Subcutaneous abdominal adipose tissue (tissue), 5 donors: ENCODE data around the gene KDM3A.

ENCODE experiments used
- H3K27ac ChIP-seq: one replicate; pipeline ENCODE4 v1.7.0; 2013; ENCODE audit warnings: low read depth, mild to moderate bottlenecking, inconsistent platforms, low read length, moderate library complexity
- H3K27me3 ChIP-seq, 5 donors: one replicate each; pipeline ENCODE4 v1.7.0; 2013; ENCODE audit warnings: low read length in 5 of 5, inconsistent platforms in 1 of 5; ENCODE audit not compliant: control insufficient read depth in 5 of 5, insufficient read depth in 4 of 5
- H3K36me3 ChIP-seq, 5 donors: one replicate each; pipeline ENCODE4 v1.7.0; 2013; ENCODE audit warnings: low read length in 5 of 5; ENCODE audit not compliant: control insufficient read depth in 5 of 5, insufficient read depth in 5 of 5
- H3K4me1 ChIP-seq, 5 donors: one replicate each; pipeline ENCODE4 v1.7.0; 2013; ENCODE audit warnings: low read length in 5 of 5, mild to moderate bottlenecking in 3 of 5, moderate library complexity in 1 of 5; ENCODE audit not compliant: control insufficient read depth in 5 of 5, insufficient read depth in 5 of 5
- H3K4me3 ChIP-seq, 5 donors: one replicate each; pipeline ENCODE4 v1.7.0; 2013; ENCODE audit warnings: low read length in 5 of 5, low read depth in 1 of 5
- H3K9ac ChIP-seq, 5 donors: one replicate each; pipeline ENCODE4 v1.7.0; 2013; ENCODE audit warnings: low read length in 5 of 5, mild to moderate bottlenecking in 4 of 5, moderate library complexity in 3 of 5
- H3K9me3 ChIP-seq, 5 donors: one replicate each; pipeline ENCODE4 v1.7.0; 2013; ENCODE audit warnings: low read length in 5 of 5; ENCODE audit not compliant: control insufficient read depth in 5 of 5
- donor health status: healthy.
- donor health status: healthy.
- donor health status: healthy.
- donor health status: healthy.
- donor health status: healthy.

Gene KDM3A

DNA sequence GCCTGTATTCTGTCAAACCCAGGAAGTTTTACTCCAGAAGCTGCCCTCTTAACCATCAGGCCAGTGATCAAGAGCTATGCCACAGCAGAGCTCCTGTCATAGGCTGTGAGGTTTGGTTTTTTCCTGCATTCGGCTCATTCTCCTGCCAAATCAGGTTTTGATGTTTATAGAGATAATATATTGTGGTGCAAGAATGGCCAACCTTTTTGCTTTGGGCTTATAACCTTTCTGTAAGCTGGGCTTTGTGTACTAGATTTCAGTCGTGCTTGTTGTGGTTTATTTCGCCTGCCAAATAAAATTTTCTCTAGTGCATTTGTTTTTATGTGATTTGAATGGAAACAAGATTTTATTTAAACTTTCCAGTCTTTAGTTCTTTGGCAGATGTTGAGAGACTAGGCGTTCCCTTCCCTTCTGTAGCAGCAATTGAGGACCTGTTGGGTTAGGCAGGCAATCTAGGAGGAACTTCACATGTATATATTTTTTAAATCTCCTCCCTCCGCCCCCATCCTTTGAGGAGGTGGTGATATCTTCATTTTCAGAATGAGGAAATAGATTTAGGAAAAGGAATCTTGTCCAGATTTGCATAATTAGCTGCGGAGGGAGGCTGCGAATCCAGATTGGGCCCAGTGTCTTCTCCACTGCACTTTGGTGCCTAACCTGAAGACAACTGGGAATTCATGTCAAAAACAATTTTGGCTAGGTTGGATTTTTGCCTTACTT, 2.6 kb downstream of the KDM3A start:
- H3K27ac ChIP-seq = no peak overlapping the region
- H3K4me1 ChIP-seq = peaks cover 9 to 33% (median 29%) of the 10 kb centered on the region in 5 donors

DNA sequence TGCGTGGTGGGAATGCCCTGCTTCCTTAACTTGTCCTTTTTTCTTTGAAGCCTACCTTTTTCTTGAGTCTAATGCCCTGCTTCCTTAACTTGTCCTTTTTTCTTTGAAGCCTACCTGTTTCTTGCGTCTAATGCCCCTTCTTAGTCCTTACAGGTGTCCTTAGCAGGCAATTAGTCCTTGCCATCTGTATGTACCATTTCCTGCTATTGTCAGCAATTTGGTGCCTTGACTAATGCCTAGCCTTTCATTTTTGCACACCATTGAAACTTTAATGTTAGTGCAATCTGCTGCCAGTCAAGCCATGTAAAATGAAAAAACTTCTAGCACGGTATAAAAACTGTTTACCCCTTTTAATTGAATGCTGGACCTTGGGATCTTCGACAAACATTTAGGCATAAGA, 4.3 kb downstream of the KDM3A start:
- no peak overlapping the region for H3K27ac ChIP-seq
- peaks cover 0 to 3% (median 0%) of the 10 kb centered on the region in 5 donors for H3K9me3 ChIP-seq
- H3K9ac ChIP-seq = no peak overlapping the region
- H3K4me1 ChIP-seq = peaks cover 9 to 38% (median 29%) of the 10 kb centered on the region in 5 donors
- peaks cover 8 to 16% (median 10%) of the 10 kb centered on the region in 5 donors for H3K36me3 ChIP-seq
- no peak overlapping the region for H3K4me3 ChIP-seq
- H3K27me3 ChIP-seq = no peaks in the 10 kb centered on the region

More for the DNA sequence above, 2.6 kb downstream of the KDM3A start:
- Histone ChIP-seq H3K9ac (no peak overlapping the region), H3K4me3 (peak overlapping the region in 1 of 5 donors; percentile 9), H3K36me3 (peaks cover 0 to 8% (median 3%) of the 10 kb centered on the region in 5 donors), H3K9me3 (peaks cover 8 to 18% (median 11%) of the 10 kb centered on the region in 5 donors), H3K27me3 (no peaks in the 10 kb centered on the region)

DNA sequence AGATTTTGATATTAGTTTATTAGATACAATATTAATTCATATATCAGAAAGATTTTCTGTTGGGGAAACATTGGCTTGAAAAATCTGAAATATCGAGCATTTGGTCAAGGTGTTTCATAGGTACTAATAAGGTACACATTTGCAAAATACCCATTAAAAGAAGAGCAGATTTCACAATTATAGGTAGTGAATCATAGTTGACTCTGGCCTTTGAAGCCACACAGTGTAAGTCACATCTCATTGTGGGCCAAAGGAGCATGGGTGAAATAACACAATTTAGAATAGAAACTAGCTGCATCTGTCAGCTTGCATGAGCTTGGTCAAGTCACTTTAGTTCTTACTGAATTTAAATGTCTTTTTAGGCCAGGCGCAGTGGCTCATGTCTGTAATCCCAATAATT, 4.9 kb downstream of the KDM3A start:
- Histone ChIP-seq H3K4me3 (no peak overlapping the region), H3K4me1 (peaks cover 9 to 38% (median 26%) of the 10 kb centered on the region in 5 donors), H3K9ac (no peak overlapping the region), H3K9me3 (no peaks in the 10 kb centered on the region), H3K27me3 (no peaks in the 10 kb centered on the region), H3K27ac (no peak overlapping the region), H3K36me3 (peaks cover 14 to 22% (median 14%) of the 10 kb centered on the region in 5 donors)

DNA sequence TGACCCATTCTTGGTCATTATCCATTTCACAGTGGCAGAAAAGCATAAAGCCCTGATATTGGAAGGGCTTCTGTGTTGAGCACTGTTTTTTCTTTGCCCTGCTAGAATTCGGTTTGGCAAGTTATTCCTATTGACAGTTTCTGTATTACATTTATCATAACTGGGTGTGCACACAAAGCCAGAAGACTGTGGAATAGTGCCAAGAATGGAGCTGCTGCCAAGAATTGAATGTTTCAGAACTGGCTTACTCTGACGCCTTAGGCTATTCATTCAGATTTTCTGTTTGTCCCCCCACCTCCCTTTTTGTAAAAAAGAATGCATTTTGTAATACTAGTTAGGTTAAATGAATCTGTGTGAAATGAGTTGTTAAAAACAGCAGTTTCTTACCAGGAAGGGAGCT, 12.7 kb downstream of the KDM3A start:
- Histone ChIP-seq H3K27me3 (no peaks in the 10 kb centered on the region), H3K9me3 (no peaks in the 10 kb centered on the region), H3K4me1 (peaks cover 0 to 15% (median 13%) of the 10 kb centered on the region in 5 donors), H3K4me3 (no peak overlapping the region), H3K9ac (no peak overlapping the region), H3K27ac (no peak overlapping the region), H3K36me3 (peaks cover 49 to 64% (median 56%) of the 10 kb centered on the region in 5 donors)

DNA sequence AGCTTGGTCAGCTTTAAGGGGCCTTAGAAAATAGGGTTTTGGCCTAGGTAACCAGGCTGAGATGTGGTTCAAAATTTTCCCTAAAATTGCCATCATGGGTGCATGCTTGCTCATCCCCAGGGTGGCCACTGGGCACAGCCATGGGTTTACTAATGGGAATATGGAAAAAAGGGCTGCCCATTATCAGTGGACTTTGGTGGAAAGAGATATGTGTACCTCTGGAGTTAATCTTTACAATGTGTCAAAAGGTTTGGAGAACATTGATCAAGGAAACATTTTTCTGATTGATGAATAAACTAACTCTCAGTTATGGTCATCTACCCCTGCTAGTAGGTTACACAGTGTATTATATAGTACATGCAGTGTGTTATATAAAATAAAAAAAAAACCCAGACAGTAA, 13.1 kb downstream of the KDM3A start:
- no peaks in the 10 kb centered on the region for H3K27me3 ChIP-seq
- H3K27ac ChIP-seq = no peak overlapping the region
- H3K9me3 ChIP-seq = no peaks in the 10 kb centered on the region
- H3K36me3 ChIP-seq = peaks cover 53 to 68% (median 60%) of the 10 kb centered on the region in 5 donors
- no peak overlapping the region for H3K9ac ChIP-seq
- H3K4me1 ChIP-seq = peaks cover 0 to 14% (median 13%) of the 10 kb centered on the region in 5 donors
- H3K4me3 ChIP-seq = no peak overlapping the region

DNA sequence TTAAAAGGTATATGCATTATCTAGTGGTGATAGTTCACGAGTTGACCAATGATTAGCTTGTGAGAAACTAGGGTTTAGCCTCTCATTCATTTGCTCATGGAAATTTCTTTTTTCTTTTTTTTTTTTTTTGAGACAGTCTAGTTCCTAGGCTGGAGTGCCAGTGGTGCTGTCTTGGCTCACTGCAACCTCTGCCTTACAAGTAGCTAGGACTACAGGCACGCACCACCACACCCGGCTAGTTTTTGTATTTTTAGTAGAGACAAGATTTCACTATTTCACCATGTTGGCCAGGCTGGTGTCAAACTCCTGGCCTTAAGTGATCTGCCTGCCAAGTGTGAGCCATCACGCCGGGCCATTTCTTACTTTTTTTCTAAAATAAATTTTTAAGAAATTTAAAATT, 14.0 kb downstream of the KDM3A start:
- H3K9ac ChIP-seq = no peak overlapping the region
- no peaks in the 10 kb centered on the region for H3K9me3 ChIP-seq
- H3K27me3 ChIP-seq = no peaks in the 10 kb centered on the region
- peaks cover 55 to 71% (median 58%) of the 10 kb centered on the region in 5 donors for H3K36me3 ChIP-seq
- H3K4me1 ChIP-seq = peaks cover 0 to 13% (median 10%) of the 10 kb centered on the region in 5 donors
- no peak overlapping the region for H3K4me3 ChIP-seq
- H3K27ac ChIP-seq = no peak overlapping the region

DNA sequence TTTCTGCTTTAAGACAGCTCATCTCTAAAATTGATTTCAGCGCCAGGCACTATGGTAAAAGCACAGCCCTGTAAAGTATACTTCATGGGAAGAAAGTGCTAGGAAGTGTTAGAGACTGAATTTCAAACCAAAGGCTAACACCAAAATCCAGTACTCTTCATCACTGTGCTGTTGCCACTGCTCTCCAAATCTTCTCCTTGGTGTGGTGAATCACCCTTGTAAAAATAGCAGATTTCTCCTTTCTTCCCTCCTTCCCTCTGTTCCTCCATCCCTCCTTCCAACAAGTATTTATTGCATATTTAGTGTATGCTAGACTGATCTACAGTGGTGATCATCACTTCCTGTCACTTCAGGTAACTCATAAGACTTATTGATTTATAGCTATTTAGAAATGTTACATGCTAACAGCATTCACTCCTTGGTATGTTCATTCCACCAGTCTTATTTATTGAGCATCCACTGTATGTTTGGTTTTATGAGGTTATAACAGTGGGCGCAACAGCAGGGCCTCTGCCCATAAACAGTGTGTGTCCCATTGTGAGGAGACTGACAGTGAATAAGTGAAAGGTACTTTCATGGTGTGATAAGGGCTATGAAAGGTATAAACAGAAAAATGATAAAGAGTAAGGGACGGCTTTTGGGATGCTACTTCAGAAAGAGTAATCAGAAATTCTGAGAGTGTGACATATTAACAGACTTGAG, 20.0 kb downstream of the KDM3A start:
- Histone ChIP-seq H3K27ac (no peak overlapping the region), H3K36me3 (peaks cover 69 to 88% (median 78%) of the 10 kb centered on the region in 5 donors), H3K9ac (no peak overlapping the region), H3K4me1 (no peaks in the 10 kb centered on the region), H3K4me3 (no peak overlapping the region), H3K9me3 (no peaks in the 10 kb centered on the region), H3K27me3 (no peaks in the 10 kb centered on the region)

DNA sequence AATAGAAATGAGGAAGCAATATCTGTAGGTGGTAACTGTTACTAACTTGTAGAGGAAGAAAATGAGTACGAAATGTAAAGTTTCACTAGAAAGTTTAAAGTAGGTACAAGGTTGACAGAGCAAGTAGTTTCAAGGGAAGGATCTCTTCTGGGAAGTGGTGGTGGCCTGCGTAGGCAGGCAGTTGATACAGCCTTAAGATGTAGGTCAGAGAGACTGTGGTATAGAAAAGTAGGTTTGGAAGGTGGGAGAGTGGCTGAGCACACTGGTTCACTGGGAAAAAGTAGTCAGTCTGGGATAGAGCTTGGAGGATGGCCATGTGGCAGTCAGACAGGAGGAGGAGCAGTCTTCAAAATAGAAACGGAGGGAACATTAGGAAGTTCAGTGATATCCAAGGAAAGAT, 23.5 kb downstream of the KDM3A start:
- Histone ChIP-seq H3K4me3 (no peak overlapping the region), H3K27ac (no peak overlapping the region), H3K9ac (no peak overlapping the region), H3K4me1 (peaks cover 0 to 3% (median 0%) of the 10 kb centered on the region in 5 donors), H3K36me3 (peaks cover 75 to 84% (median 82%) of the 10 kb centered on the region in 5 donors), H3K27me3 (no peaks in the 10 kb centered on the region), H3K9me3 (no peaks in the 10 kb centered on the region)

DNA sequence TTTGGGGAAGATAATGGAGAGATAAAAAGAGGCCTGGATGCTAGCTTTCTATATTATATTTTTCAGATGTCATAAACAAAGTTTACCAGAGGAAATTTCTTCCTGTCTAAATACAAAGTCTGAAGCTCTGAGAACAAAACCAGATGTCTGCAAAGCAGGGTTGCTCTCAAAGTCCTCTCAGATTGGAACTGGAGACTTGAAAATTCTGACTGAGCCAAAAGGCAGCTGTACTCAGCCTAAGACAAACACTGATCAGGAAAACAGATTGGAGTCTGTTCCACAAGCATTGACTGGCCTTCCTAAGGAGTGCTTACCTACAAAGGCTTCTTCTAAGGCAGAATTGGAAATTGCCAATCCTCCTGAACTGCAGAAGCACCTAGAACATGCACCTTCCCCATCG, 25.1 kb downstream of the KDM3A start:
- H3K4me1 ChIP-seq = peaks cover 0 to 3% (median 0%) of the 10 kb centered on the region in 5 donors

More for the DNA sequence above, 25.1 kb downstream of the KDM3A start:
- no peaks in the 10 kb centered on the region for H3K27me3 ChIP-seq
- H3K4me3 ChIP-seq = no peak overlapping the region
- peaks cover 72 to 81% (median 80%) of the 10 kb centered on the region in 5 donors for H3K36me3 ChIP-seq
- no peak overlapping the region for H3K27ac ChIP-seq
- no peaks in the 10 kb centered on the region for H3K9me3 ChIP-seq
- H3K9ac ChIP-seq = no peak overlapping the region
